GM21381 (cell line): ENCODE data around the gene GABRB3.

ENCODE experiments used
- ATAC-seq: cut with Tn5 transposase; IDR thresholded peaks from one replicate; pipeline ENCODE4 v1.9.1; 2021; ENCODE audit warnings: mild to moderate bottlenecking, moderate library complexity; ENCODE audit not compliant: unreplicated experiment

GABRB3 gene

DNA sequence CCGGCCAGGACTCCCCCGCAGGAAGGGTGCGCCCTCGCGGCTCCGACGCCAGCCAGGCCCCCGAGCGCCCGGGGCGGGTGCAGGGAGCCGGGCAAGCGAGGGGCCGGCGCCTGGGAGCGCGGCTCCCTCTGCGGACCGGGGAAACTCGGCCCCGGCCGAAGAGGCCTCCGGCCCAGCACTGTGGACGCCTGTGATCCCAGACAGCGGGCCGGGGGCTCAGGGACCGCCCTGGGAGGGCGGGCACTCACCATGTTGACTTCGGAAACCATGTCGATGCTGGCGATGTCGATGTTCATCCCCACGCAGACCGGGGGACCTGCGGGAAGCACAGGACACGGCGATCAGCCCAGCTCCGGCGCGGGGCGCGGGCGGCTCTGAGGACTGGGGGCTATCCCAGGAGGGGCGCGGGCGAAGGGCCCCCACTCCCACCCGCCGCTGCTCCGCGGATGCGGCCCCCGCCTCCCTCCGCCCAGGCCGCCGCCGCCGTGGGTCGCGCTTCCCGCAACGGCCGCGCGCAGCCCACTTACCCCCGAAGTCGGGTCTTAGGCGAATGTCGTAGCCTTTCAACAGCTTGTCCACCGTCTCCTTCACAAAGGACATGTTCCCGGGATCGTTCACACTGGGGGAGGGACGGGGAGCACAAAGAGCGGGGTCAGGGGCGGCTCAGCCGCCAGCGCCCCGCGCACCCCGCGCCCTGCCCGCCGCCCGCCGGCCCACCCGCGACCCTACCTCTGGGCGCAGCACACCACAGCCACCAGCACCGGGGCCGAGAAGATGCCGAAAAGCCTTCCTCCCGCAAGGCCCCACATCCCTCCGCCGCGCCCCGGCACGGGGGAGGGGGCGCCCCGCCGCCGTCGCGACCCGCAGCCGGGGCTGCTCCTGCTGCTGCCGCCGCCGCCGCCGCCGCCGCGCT is at the start of gene GABRB3:
GABRB3 (minus strand) TSS at position 913 of the 913 bp plus-strand sequence.
- no peak for ATAC-seq

GRCh38 chr15:26807517-26808427 is 34.9 kb upstream of the GABRB3 start:
- ATAC-seq: no peak

DNA sequence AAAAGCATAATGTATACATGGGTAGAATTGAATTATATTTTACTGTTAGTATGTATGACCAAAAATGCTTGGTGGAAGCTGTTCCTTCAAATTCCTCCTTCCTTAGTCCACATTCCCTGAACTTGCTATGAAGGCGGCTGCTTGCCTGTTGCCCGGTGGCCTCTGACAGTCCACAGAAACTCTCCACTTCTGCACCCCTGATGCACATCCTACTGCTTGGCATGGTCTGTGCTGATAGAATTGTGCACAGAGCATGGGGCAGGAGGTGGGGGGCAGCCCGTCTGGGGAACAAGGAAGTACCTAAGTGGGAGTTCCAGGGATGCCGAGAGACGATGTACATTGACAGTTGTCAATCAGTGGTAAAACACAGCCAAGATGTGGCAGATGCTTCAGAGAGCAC is 33.7 kb upstream of the GABRB3 start:
- ATAC-seq: no peak

- ATAC-seq: no peak
Measured at GRCh38 chr15:26806151-26806550, 33.3 kb upstream of the GABRB3 start.

DNA sequence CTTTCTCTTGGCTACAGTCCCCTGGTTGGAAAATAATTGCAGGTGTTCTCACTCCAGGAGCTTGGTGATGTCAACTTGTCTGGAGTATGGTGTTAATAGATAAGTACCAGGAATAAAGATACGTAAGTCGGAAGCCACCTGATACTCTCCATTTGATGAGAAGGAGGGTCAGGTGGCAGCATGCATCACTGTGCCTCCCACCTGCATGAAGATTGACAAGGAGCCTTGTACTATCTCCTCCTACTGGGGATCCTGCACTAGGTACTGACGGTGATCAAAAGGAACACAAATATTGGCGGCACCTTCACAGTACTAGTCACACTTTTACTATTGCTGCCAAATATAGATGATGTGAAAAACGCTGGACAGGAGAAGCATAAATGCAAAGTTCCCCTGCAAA is 32.6 kb upstream of the GABRB3 start:
- ATAC-seq: no peak

DNA sequence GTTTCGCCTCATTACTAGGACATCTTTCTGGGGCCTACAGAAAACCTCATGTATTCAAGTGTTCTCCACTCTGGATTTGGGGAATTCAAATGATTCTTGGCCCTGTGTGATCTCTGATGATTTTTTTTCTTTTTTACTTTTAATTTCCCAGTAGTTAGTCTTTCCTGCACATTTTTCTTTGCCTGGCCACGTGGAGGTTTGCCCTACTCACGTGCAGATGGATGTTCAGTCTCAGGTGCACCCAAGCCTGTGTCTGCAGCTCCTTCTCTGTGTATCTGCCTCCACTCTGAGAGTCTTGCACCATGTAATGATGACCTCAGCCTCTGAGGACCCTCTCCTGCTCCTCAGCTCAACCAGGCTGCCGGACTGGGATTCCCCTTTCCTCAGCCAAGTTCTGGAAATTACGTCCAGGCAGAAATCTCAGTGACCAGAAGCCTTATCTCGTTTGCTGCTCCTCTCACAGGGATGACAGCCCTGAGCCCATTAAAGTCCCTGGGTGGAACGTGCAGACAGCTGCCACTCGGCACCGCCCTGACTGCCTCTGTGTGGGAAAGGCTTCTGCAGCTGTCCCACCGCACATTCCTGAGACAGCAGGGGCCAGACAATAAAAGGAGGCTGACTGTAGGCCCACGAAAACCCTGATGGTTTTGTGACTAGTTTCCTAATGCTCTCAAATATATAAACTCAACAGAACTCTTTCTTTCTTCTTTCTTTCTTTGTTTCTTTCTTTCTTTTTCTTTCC is 31.4 kb upstream of the GABRB3 start:
- ATAC-seq: no peak

- ATAC-seq: no peak
Measured at GRCh38 chr15:26790118-26790517, 17.3 kb upstream of the GABRB3 start.

GRCh38 chr15:26781816-26782215 is 8.9 kb upstream of the GABRB3 start:
- ATAC-seq: no peak

DNA sequence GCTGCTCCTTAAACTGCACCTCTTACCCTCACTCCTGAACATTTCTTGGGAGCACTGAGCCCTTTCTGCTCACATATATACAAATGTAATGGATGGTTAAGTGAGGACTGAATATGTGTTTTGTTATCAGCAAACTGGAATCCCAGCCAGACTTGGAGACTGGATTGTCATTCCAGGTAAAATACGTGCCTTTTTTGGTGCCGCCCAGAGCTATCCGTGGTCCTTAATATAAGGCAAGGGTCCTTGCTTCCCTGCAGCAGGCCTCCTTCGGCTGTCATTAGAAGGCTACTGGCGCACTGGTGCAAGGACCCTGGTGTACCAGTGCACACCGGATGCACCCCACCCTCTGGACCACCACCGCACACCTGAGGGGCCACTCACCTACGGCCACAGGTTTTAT is 1.1 kb upstream of the GABRB3 start:
- no peak for ATAC-seq

- ATAC-seq: no peak
Measured at GRCh38 chr15:26773067-26773877, 406 bp upstream of the GABRB3 start.

- ATAC-seq: no peak
Measured at GRCh38 chr15:26771578-26772153, 1.2 kb downstream of the GABRB3 start.

DNA sequence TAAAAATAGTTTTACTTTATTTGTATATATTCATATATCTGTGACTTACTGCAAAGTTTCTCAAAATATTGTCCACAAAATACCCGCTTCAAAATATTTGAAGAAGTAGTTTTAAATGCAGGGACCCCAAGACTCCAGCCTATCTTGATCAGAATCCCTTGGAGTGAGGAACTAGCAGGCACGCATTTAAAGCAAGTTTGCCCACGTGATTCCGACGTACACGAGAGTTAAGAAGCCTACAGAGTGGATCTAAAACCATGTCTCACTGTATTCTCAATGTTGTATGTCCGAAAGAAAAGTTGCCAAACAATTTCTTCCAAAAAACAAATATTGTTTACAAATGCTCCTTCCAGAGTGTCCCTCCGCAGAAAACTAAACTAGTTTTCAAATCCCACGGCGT is 1.7 kb downstream of the GABRB3 start:
- no peak for ATAC-seq

DNA sequence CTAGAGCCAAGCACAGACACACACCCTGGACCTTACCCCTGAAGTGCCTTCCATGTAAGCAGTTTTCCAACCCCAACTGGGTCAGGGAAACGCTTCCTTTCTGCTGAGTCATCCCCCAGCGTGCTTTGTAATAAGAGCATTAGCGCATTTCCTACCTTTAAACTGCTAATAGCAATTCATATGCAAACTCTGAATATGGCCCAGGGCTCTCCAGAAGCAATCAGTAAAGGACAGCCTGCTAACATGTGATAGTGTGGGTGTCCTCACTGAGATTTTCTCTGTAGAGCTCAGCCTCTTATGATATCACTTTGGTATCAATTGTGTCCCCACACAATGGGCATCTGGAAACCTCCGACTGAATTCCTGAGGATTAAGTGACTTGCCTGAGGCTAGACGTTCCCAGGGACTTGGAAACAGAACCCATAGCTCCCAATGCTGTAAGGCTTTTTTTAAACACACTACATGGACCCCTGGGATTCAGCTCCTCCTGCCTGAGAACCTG is 5.6 kb downstream of the GABRB3 start:
- no peak for ATAC-seq

- no peak for ATAC-seq
Measured at GRCh38 chr15:26766262-26766661, 6.6 kb downstream of the GABRB3 start.

GRCh38 chr15:26759986-26760385 is 12.9 kb downstream of the GABRB3 start:
- no peak for ATAC-seq

DNA sequence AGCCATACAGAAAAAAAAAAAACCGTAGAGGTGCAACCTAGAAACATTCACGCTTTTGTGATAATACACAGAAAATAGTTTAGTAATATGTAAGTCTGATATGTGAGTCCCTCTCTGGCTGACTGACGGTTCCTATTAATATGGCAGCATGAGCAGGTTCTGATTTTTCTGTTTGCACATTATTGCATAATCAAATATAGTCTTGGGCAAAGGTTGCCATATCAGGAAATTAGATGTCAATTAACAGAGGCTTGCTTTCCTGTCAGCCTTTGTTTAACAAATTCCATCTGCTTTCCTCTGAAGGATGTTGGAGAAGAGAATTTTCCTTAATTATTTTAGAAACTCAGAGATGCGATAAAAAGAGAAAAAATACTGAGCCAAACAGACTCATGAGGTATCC is 14.8 kb downstream of the GABRB3 start:
- ATAC-seq: no peak

GRCh38 chr15:26757141-26757540 is 15.7 kb downstream of the GABRB3 start:
- no peak for ATAC-seq

- ATAC-seq: no peak
Measured at GRCh38 chr15:26744894-26745293, 28.0 kb downstream of the GABRB3 start.

DNA sequence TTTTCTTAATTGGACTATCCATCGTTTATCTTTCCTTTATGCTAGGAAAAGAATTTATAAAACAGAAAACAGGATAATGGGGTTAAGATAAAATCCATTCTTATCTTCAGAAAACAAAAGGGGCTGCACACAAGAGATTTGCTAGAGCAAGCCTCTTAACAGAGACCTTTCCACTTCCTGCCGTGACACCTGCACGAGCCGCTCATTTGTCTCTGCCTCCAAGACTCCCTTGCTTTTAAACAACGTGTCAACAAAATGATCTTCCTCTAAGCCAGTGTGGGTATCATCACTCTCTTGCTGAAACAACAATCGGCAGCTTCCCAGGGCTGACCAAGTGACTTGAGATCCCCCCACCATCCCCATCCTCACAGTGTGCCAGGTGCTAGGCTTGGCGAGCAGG is 33.1 kb downstream of the GABRB3 start:
- no peak for ATAC-seq

GRCh38 chr15:26738996-26739395 is 33.9 kb downstream of the GABRB3 start:
- no peak for ATAC-seq
